ENCODE measurements around the gene ELMO1. TPM values are rescaled to one million over a fixed set of nuclear protein-coding genes. Genes with fewer than 3 reads are reported as not detected.
A peak's percentile ranks its signal among the peaks of the same experiment; 100 is the strongest.

The ELMO1 gene
- total RNA-seq, 1 donor from 2014 or later: 112 TPM

- no peaks in the 10 kb centered on the region for H3K9me3 Mint-ChIP-seq
- H3K36me3 Mint-ChIP-seq (ENCODE audit: low read depth): peaks cover 4% of the 10 kb centered on the region
- peaks cover 30% of the 10 kb centered on the region for H3K4me1 Mint-ChIP-seq (ENCODE audit: low read depth)
- H3K27me3 Mint-ChIP-seq (ENCODE audit: low read depth): peaks cover 13% of the 10 kb centered on the region
- H3K4me3 Mint-ChIP-seq (ENCODE audit: low read depth): peak overlapping the region; percentile 46
- intact Hi-C loops (cut with micrococcal nuclease): no loop called here
- no peak for DNase-seq (ENCODE audit: low spot score)
- peak overlapping the region; percentile 20 for H3K27ac Mint-ChIP-seq
Measured at GRCh38 chr7:37450035-37450434, 1.4 kb upstream of the ELMO1 start.

- Mint-ChIP-seq H3K9me3 (no peaks in the 10 kb centered on the region), H3K4me1 (ENCODE audit: low read depth) (peaks cover 30% of the 10 kb centered on the region), H3K27me3 (ENCODE audit: low read depth) (peaks cover 13% of the 10 kb centered on the region), H3K4me3 (ENCODE audit: low read depth) (peak overlapping the region; percentile 97), H3K36me3 (ENCODE audit: low read depth) (peaks cover 8% of the 10 kb centered on the region), H3K27ac (peak overlapping the region; percentile 98)
- DNase-seq (ENCODE audit: low spot score): no peak
- intact Hi-C loops (cut with micrococcal nuclease): loop anchor here (1.0 to 10.0 kb wide), 5 partner anchors 8 to 383 kb away; no protein-coding TSS in a partner anchor
Measured at GRCh38 chr7:37449621-37450020, 957 bp upstream of the ELMO1 start.

- Mint-ChIP-seq H3K4me1 (ENCODE audit: low read depth) (peaks cover 32% of the 10 kb centered on the region), H3K36me3 (ENCODE audit: low read depth) (peaks cover 13% of the 10 kb centered on the region), H3K27me3 (ENCODE audit: low read depth) (peaks cover 13% of the 10 kb centered on the region), H3K27ac (peak overlapping the region; percentile 98), H3K9me3 (no peaks in the 10 kb centered on the region), H3K4me3 (ENCODE audit: low read depth) (peak overlapping the region; percentile 97)
- DNase-seq (ENCODE audit: low spot score): no peak
- intact Hi-C loops (cut with micrococcal nuclease): loop anchor here (1.0 to 10.0 kb wide), 4 partner anchors 40 to 384 kb away; no protein-coding TSS in a partner anchor
Measured at GRCh38 chr7:37448011-37448635, 541 bp downstream of the ELMO1 start.

- Mint-ChIP-seq H3K4me3 (ENCODE audit: low read depth) (peak overlapping the region; percentile 85), H3K9me3 (no peaks in the 10 kb centered on the region), H3K27ac (peak overlapping the region; percentile 32), H3K4me1 (ENCODE audit: low read depth) (peaks cover 40% of the 10 kb centered on the region), H3K36me3 (ENCODE audit: low read depth) (peaks cover 13% of the 10 kb centered on the region), H3K27me3 (ENCODE audit: low read depth) (peaks cover 3% of the 10 kb centered on the region)
- intact Hi-C loops (cut with micrococcal nuclease): loop anchor here (5.0 to 10.0 kb wide), 3 partner anchors 212 to 386 kb away; no protein-coding TSS in a partner anchor
- DNase-seq (ENCODE audit: low spot score): no peak
Measured at GRCh38 chr7:37446371-37446770, 2.3 kb downstream of the ELMO1 start.

GRCh38 chr7:37445790-37446189 is 2.9 kb downstream of the ELMO1 start:
- Mint-ChIP-seq H3K27ac (peak overlapping the region; percentile 1), H3K4me1 (ENCODE audit: low read depth) (peaks cover 46% of the 10 kb centered on the region), H3K9me3 (no peaks in the 10 kb centered on the region), H3K36me3 (ENCODE audit: low read depth) (peaks cover 13% of the 10 kb centered on the region), H3K4me3 (ENCODE audit: low read depth) (no peak overlapping the region), H3K27me3 (ENCODE audit: low read depth) (peaks cover 3% of the 10 kb centered on the region)
- intact Hi-C loops (cut with micrococcal nuclease): loop anchor here (5.0 to 10.0 kb wide), 3 partner anchors 211 to 387 kb away; no protein-coding TSS in a partner anchor
- no peak for DNase-seq (ENCODE audit: low spot score)

DNA sequence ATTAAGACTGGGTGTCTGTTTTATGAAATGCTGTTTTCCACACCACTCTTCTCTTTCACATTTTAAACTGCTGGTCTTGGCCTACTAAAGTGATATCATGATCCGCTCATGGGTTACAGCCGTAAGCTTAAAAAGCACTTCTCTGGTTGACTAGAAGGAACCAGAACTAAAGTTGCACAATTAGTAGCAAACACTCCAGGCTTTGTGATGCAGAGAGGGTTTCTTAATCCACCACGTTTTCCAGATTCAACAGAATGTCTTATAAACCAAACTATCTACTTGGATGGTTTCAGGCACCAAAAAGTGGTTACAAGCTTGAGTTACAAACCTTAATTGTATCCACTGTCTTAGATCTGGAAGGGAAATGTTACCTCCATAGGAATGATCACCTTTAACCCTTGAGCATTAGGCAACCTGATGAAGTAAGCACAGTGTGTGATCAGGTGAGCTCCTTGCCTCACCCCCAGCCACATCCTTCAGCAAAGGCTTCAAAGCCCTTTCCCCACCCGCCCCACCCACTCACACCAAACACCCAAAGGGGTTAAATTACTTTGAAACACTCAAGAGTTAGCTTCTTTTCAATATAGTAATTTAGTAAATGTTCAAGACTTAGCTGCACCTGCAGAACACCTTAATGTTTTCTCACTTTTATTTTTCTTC is 3.5 kb downstream of the ELMO1 start:
- H3K9me3 Mint-ChIP-seq: no peaks in the 10 kb centered on the region
- DNase-seq (ENCODE audit: low spot score): no peak
- H3K4me1 Mint-ChIP-seq (ENCODE audit: low read depth): peaks cover 49% of the 10 kb centered on the region
- peaks cover 2% of the 10 kb centered on the region for H3K27me3 Mint-ChIP-seq (ENCODE audit: low read depth)
- H3K27ac Mint-ChIP-seq: no peak overlapping the region
- peaks cover 13% of the 10 kb centered on the region for H3K36me3 Mint-ChIP-seq (ENCODE audit: low read depth)
- no peak overlapping the region for H3K4me3 Mint-ChIP-seq (ENCODE audit: low read depth)
- intact Hi-C loops (cut with micrococcal nuclease): loop anchor here (5.0 to 10.0 kb wide), 3 partner anchors 210 to 387 kb away; no protein-coding TSS in a partner anchor

GRCh38 chr7:37443627-37444026 is 5.0 kb downstream of the ELMO1 start:
- Mint-ChIP-seq H3K4me3 (ENCODE audit: low read depth) (no peak overlapping the region), H3K4me1 (ENCODE audit: low read depth) (peaks cover 51% of the 10 kb centered on the region), H3K36me3 (ENCODE audit: low read depth) (peaks cover 11% of the 10 kb centered on the region), H3K27ac (no peak overlapping the region), H3K27me3 (ENCODE audit: low read depth) (no peaks in the 10 kb centered on the region), H3K9me3 (no peaks in the 10 kb centered on the region)
- no peak for DNase-seq (ENCODE audit: low spot score)
- intact Hi-C loops (cut with micrococcal nuclease): loop anchor here (10.0 kb wide), 1 partner anchor 209 kb away; no protein-coding TSS in a partner anchor

- Mint-ChIP-seq H3K27ac (no peak overlapping the region), H3K27me3 (ENCODE audit: low read depth) (no peaks in the 10 kb centered on the region), H3K9me3 (no peaks in the 10 kb centered on the region), H3K4me3 (ENCODE audit: low read depth) (no peak overlapping the region), H3K4me1 (ENCODE audit: low read depth) (peaks cover 47% of the 10 kb centered on the region), H3K36me3 (ENCODE audit: low read depth) (peaks cover 10% of the 10 kb centered on the region)
- no peak for DNase-seq (ENCODE audit: low spot score)
- intact Hi-C loops (cut with micrococcal nuclease): loop anchor here (10.0 kb wide), 1 partner anchor 207 kb away; no protein-coding TSS in a partner anchor
Measured at GRCh38 chr7:37442268-37442667, 6.4 kb downstream of the ELMO1 start.

GRCh38 chr7:37441816-37442215 is 6.8 kb downstream of the ELMO1 start:
- H3K4me3 Mint-ChIP-seq (ENCODE audit: low read depth): no peak overlapping the region
- intact Hi-C loops (cut with micrococcal nuclease): loop anchor here (1.0 to 10.0 kb wide), 4 partner anchors 7 to 207 kb away; no protein-coding TSS in a partner anchor
- peaks cover 45% of the 10 kb centered on the region for H3K4me1 Mint-ChIP-seq (ENCODE audit: low read depth)
- no peaks in the 10 kb centered on the region for H3K27me3 Mint-ChIP-seq (ENCODE audit: low read depth)
- peaks cover 10% of the 10 kb centered on the region for H3K36me3 Mint-ChIP-seq (ENCODE audit: low read depth)
- no peaks in the 10 kb centered on the region for H3K9me3 Mint-ChIP-seq
- DNase-seq (ENCODE audit: low spot score): no peak
- H3K27ac Mint-ChIP-seq: peak overlapping the region; percentile 86

GRCh38 chr7:37441386-37441760 is 7.3 kb downstream of the ELMO1 start:
- H3K4me3 Mint-ChIP-seq (ENCODE audit: low read depth): no peak overlapping the region
- H3K27me3 Mint-ChIP-seq (ENCODE audit: low read depth): no peaks in the 10 kb centered on the region
- peak overlapping the region; percentile 86 for H3K27ac Mint-ChIP-seq
- H3K4me1 Mint-ChIP-seq (ENCODE audit: low read depth): peaks cover 42% of the 10 kb centered on the region
- no peaks in the 10 kb centered on the region for H3K9me3 Mint-ChIP-seq
- intact Hi-C loops (cut with micrococcal nuclease): loop anchor here (1.0 to 10.0 kb wide), 4 partner anchors 8 to 207 kb away; no protein-coding TSS in a partner anchor
- DNase-seq (ENCODE audit: low spot score): no peak
- H3K36me3 Mint-ChIP-seq (ENCODE audit: low read depth): peaks cover 10% of the 10 kb centered on the region

- H3K27me3 Mint-ChIP-seq (ENCODE audit: low read depth): no peaks in the 10 kb centered on the region
- peak overlapping the region; percentile 86 for H3K27ac Mint-ChIP-seq
- H3K4me3 Mint-ChIP-seq (ENCODE audit: low read depth): peak overlapping the region; percentile 40
- DNase-seq (ENCODE audit: low spot score): peak; percentile 18
- peaks cover 10% of the 10 kb centered on the region for H3K36me3 Mint-ChIP-seq (ENCODE audit: low read depth)
- H3K4me1 Mint-ChIP-seq (ENCODE audit: low read depth): peaks cover 38% of the 10 kb centered on the region
- intact Hi-C loops (cut with micrococcal nuclease): loop anchor here (1.0 to 10.0 kb wide), 5 partner anchors 8 to 206 kb away; no protein-coding TSS in a partner anchor
- no peaks in the 10 kb centered on the region for H3K9me3 Mint-ChIP-seq
Measured at GRCh38 chr7:37440738-37441385, 7.8 kb downstream of the ELMO1 start.

GRCh38 chr7:37439653-37440026 is 9.0 kb downstream of the ELMO1 start:
- Mint-ChIP-seq H3K9me3 (no peaks in the 10 kb centered on the region), H3K27ac (peak overlapping the region; percentile 38), H3K27me3 (ENCODE audit: low read depth) (peaks cover 3% of the 10 kb centered on the region), H3K4me1 (ENCODE audit: low read depth) (peaks cover 40% of the 10 kb centered on the region), H3K36me3 (ENCODE audit: low read depth) (peaks cover 5% of the 10 kb centered on the region), H3K4me3 (ENCODE audit: low read depth) (no peak overlapping the region)
- intact Hi-C loops (cut with micrococcal nuclease): loop anchor here (1.0 to 10.0 kb wide), 5 partner anchors 7 to 1045 kb away; no protein-coding TSS in a partner anchor
- DNase-seq (ENCODE audit: low spot score): no peak
